ENCODE data around the gene TTC21B.
A peak's percentile ranks its signal among the peaks of the same experiment; 100 is the strongest.

TTC21B gene

DNA sequence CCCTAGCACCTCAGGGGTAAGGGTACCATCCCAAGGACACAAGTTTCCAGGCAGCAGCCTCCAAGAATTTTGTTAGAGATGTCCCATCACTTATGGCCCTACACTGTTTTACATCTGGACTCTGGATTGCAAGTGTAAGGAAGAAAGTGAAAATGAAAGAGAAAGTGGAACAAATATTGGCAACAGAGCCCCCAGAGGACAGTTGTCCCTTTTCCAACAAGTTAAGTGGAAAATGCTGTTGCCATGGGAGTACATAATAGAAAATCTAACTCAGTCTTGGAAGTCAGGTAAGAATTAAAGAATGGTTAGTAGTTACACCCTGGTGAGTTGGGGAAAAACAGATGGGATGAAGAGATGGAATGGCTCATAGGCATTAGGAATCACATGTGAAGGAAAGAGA lies 50.6 kb downstream of the TTC21B start:
- no peaks in the 10 kb centered on the region for H3K9me3 ChIP-seq (ENCODE audit: insufficient read depth, low read length, severe bottlenecking)
- ATAC-seq (ENCODE audit: insufficient read depth, low read depth) (peak; percentile 89), DNase-seq (peak; percentile 15)
- no peaks in the 10 kb centered on the region for H3K27me3 ChIP-seq (ENCODE audit: insufficient read depth, low read length, poor library complexity)
- peaks cover 65% of the 10 kb centered on the region for H3K36me3 ChIP-seq (ENCODE audit: insufficient read depth, low read length)
- no peak overlapping the region for H3K4me3 ChIP-seq (ENCODE audit: low read depth in 1 of 2, low read length in 2 of 2)
- peaks cover 10% of the 10 kb centered on the region for H3K4me1 ChIP-seq (ENCODE audit: insufficient read depth, low read length)
- H3K9ac ChIP-seq (ENCODE audit: low read depth, low read length), result no peak overlapping the region
- H3K4me2 ChIP-seq (ENCODE audit: insufficient read depth, low read length), result peak overlapping the region; percentile 37; the same call in 1 of the 2 replicates
- peak overlapping the region; percentile 15; the same call in 1 of the 2 replicates for H3K27ac ChIP-seq (ENCODE audit: low read length)
- TF ChIP-seq, protein P1, sequence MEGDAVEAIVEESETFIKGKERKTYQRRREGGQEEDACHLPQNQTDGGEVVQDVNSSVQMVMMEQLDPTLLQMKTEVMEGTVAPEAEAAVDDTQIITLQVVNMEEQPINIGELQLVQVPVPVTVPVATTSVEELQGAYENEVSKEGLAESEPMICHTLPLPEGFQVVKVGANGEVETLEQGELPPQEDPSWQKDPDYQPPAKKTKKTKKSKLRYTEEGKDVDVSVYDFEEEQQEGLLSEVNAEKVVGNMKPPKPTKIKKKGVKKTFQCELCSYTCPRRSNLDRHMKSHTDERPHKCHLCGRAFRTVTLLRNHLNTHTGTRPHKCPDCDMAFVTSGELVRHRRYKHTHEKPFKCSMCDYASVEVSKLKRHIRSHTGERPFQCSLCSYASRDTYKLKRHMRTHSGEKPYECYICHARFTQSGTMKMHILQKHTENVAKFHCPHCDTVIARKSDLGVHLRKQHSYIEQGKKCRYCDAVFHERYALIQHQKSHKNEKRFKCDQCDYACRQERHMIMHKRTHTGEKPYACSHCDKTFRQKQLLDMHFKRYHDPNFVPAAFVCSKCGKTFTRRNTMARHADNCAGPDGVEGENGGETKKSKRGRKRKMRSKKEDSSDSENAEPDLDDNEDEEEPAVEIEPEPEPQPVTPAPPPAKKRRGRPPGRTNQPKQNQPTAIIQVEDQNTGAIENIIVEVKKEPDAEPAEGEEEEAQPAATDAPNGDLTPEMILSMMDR (IDR thresholded peaks at IDR 0.05; ENCODE audit: borderline replicate concordance, extremely low read depth, low read length, poor library complexity, severe bottlenecking), result peak; percentile 48
- no peak for TF ChIP-seq EZH2 (IDR thresholded peaks at IDR 0.05; ENCODE audit: borderline replicate concordance, low read depth, low read length, severe bottlenecking)
- H3K79me2 ChIP-seq (ENCODE audit: insufficient read depth, low read length), result no peaks in the 10 kb centered on the region
- no peaks in the 10 kb centered on the region for H4K20me1 ChIP-seq (ENCODE audit: insufficient read depth, low read length)
- H2AFZ ChIP-seq (ENCODE audit: low read depth, low read length), result no peak overlapping the region

DNA sequence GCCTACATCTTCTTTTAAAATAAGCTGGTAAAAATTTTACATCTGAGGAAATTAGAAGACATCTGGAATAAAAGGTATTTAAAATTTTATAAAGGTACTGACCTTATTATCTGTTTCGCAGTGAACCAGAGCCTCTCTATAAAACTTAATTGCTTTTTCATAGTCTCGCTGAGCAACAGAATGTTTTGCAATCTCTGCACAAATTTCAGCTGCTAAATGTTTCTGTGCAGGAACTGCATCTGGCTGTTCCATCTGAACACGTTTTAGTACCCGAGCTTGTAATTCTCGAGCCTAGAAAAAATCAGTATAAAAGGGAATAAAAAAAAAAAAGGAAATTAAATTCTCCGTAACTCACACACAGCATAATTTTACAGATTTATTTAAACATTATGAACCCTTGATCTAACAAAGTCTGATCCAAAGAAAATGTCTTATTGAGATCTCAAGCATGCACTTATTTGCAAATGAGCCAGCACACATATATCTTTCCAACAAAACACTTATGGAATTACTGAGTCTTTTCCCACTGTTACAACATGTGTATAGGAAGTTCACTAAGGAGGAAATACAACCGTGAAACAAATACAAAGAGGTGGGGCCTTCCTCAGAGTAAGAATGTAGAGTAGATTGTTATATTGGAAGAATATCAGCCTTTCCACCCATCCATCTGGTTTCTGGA lies 51.8 kb downstream of the TTC21B start:
- H3K9me3 ChIP-seq (ENCODE audit: insufficient read depth, low read length, severe bottlenecking), result no peaks in the 10 kb centered on the region
- no peak overlapping the region for H2AFZ ChIP-seq (ENCODE audit: low read depth, low read length)
- H3K4me2 ChIP-seq (ENCODE audit: insufficient read depth, low read length), result no peak overlapping the region
- DNase-seq, result no peak
- H3K9ac ChIP-seq (ENCODE audit: low read depth, low read length), result no peak overlapping the region
- no peak for ATAC-seq (ENCODE audit: insufficient read depth, low read depth)
- H3K4me3 ChIP-seq (ENCODE audit: low read depth in 1 of 2, low read length in 2 of 2), result no peak overlapping the region
- H3K79me2 ChIP-seq (ENCODE audit: insufficient read depth, low read length), result no peaks in the 10 kb centered on the region
- H3K27ac ChIP-seq (ENCODE audit: low read length), result no peak overlapping the region
- peaks cover 70% of the 10 kb centered on the region for H3K36me3 ChIP-seq (ENCODE audit: insufficient read depth, low read length)
- no peak for TF ChIP-seq EZH2 (IDR thresholded peaks at IDR 0.05; ENCODE audit: borderline replicate concordance, low read depth, low read length, severe bottlenecking)
- TF ChIP-seq, protein P1 (IDR thresholded peaks at IDR 0.05; ENCODE audit: borderline replicate concordance, extremely low read depth, low read length, poor library complexity, severe bottlenecking), result no peak
- H3K27me3 ChIP-seq (ENCODE audit: insufficient read depth, low read length, poor library complexity), result no peaks in the 10 kb centered on the region
- H3K4me1 ChIP-seq (ENCODE audit: insufficient read depth, low read length), result peaks cover 10% of the 10 kb centered on the region
- H4K20me1 ChIP-seq (ENCODE audit: insufficient read depth, low read length), result no peaks in the 10 kb centered on the region

DNA sequence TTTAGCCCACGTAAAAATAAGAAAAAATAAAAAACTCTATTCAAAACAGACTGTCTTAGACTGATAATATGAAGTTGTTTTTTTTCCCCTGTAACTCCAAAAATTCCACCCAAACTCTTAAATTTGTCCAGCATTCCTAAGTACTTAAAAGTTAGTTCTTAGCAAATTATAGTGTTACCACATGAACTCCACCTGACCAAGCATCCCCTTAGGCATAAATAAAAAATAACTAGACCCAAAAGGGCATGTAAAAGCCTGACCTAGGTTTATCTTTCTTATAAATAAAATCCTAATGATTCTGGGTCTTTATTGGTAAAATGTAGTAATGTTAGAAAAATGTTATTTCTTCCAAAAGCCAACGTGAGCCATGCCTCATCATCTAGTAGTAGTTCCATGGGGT lies 54.3 kb downstream of the TTC21B start:
- no peak for TF ChIP-seq EZH2 (IDR thresholded peaks at IDR 0.05; ENCODE audit: borderline replicate concordance, low read depth, low read length, severe bottlenecking)
- TF ChIP-seq, protein P1 (IDR thresholded peaks at IDR 0.05; ENCODE audit: borderline replicate concordance, extremely low read depth, low read length, poor library complexity, severe bottlenecking), result no peak
- Histone ChIP-seq H3K4me2 (ENCODE audit: insufficient read depth, low read length) (no peak overlapping the region), H4K20me1 (ENCODE audit: insufficient read depth, low read length) (no peaks in the 10 kb centered on the region), H3K27ac (ENCODE audit: low read length) (no peak overlapping the region), H3K4me3 (ENCODE audit: low read depth in 1 of 2, low read length in 2 of 2) (no peak overlapping the region), H3K36me3 (ENCODE audit: insufficient read depth, low read length) (peaks cover 58% of the 10 kb centered on the region), H3K27me3 (ENCODE audit: insufficient read depth, low read length, poor library complexity) (no peaks in the 10 kb centered on the region), H3K4me1 (ENCODE audit: insufficient read depth, low read length) (peaks cover 10% of the 10 kb centered on the region), H3K79me2 (ENCODE audit: insufficient read depth, low read length) (no peaks in the 10 kb centered on the region), H3K9me3 (ENCODE audit: insufficient read depth, low read length, severe bottlenecking) (no peaks in the 10 kb centered on the region), H2AFZ (ENCODE audit: low read depth, low read length) (no peak overlapping the region), H3K9ac (ENCODE audit: low read depth, low read length) (no peak overlapping the region)
- no peak for ATAC-seq (ENCODE audit: insufficient read depth, low read depth)
- DNase-seq, result no peak
